Coronary artery (tissue), 2 donors: Measurements from ENCODE around the gene SULT1C2.

ENCODE experiments used
- DNase-seq: peaks from one replicate; pipeline ENCODE4 v3.0.0-alpha.2; 2017; ENCODE audit warnings: low spot score
- H3K27ac ChIP-seq, 2 donors: fragments of 200-600 bp; sonication (generic); one replicate each; pipeline ENCODE4 v1.5.1; 2016 to 2019
- H3K4me3 ChIP-seq: fragments of 200-600 bp; sonication (generic); 2 replicates; pipeline ENCODE4 v1.5.1; 2016; ENCODE audit warnings: mild to moderate bottlenecking, moderate library complexity
- TF ChIP-seq, protein P1 (sequence below): fragments of 200-600 bp; sonication (generic); IDR thresholded peaks from one replicate; pipeline ENCODE4 v1.5.1; 2019; ENCODE audit warnings: antibody characterized with exemption

SULT1C2 gene

DNA sequence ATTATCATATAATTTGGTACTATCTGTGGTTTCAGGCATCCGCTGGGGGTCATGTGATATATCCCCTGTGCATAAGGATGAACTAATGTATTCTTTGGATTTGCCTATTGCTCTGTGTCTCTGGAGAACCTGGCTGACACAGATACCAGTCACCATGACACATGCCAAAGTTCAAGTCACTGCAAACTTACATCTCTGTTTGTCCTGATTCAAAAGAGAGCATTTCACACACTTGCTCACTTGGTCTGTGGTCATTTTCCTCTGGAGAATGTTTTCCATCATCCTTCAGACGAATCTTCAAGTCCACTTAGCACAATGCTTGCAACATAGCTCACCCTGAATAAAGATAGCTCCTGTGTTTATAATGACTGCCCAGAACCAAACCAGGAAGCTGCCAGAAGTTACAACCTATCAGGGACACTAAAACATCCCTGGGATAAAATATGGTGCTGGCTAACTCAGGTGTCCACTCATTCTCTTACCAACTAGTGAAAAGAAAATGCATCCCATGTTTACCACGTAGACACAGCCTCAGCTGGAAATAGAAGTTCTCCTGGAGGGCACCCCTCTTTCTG, 30.9 kb upstream of the SULT1C2 start:
- TF ChIP-seq, protein P1, sequence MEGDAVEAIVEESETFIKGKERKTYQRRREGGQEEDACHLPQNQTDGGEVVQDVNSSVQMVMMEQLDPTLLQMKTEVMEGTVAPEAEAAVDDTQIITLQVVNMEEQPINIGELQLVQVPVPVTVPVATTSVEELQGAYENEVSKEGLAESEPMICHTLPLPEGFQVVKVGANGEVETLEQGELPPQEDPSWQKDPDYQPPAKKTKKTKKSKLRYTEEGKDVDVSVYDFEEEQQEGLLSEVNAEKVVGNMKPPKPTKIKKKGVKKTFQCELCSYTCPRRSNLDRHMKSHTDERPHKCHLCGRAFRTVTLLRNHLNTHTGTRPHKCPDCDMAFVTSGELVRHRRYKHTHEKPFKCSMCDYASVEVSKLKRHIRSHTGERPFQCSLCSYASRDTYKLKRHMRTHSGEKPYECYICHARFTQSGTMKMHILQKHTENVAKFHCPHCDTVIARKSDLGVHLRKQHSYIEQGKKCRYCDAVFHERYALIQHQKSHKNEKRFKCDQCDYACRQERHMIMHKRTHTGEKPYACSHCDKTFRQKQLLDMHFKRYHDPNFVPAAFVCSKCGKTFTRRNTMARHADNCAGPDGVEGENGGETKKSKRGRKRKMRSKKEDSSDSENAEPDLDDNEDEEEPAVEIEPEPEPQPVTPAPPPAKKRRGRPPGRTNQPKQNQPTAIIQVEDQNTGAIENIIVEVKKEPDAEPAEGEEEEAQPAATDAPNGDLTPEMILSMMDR = no peak
- DNase-seq = no peak
- H3K27ac ChIP-seq = no peak overlapping the region
- no peak overlapping the region for H3K4me3 ChIP-seq

DNA sequence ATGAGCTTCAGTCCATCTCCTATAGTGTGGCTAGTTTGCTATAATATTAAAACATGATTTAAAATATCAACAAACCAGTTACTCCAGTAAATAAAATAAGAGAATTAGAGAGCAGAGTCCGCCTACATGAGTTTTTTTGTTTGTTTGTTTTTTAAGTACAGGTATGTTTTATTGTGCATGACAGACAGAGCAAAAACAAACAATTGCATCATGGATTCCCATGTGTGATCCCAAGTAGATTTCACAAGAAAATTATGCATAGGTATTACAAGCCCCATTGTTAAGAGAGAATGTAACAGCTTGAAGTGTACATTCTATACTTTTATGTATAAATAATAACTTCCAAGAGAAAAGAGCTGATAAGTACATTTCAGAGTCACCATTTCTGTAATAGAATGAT, 27.9 kb upstream of the SULT1C2 start:
- Histone ChIP-seq H3K27ac (no peak overlapping the region), H3K4me3 (no peak overlapping the region)
- TF ChIP-seq, protein P1 = no peak
- no peak for DNase-seq

DNA sequence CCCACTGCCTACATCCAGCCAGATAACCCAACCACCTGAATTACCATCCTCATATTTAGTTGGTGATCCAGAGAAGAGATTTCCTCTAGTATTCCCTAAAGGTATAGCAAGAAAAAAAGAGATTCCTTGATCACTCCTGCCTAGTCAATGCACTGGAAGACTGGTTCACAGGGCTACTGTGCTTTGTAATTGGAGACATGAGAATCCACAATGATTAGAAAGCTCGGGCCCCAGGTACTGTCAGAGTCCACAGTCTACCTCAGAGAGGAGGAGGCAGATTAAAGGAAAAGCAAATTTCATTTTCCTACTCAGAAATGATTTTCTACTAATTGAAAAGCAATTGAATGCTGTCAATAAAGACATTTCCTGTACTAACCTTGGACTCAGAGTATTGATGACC, 26.7 kb upstream of the SULT1C2 start:
- Histone ChIP-seq H3K4me3 (no peak overlapping the region), H3K27ac (no peak overlapping the region)
- TF ChIP-seq, protein P1 = no peak
- no peak for DNase-seq

DNA sequence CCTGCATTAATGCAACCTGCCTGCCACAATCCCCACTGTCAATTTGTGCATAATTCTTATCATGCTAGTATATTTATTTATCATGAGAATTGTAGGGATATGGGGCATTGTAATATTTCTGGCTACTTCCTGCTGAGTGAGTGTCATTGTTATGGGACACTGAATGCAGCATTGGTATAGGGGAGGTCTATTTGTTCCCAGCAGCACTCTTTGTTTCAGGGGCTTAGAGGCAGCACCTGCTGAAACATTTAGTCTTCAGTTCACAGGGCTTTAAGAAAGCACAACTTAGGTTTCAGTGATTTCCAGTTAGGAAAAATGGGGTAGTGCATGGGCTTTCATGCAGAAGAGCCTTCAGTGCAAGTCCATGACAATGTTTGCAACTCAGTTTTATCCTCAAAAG, 25.3 kb upstream of the SULT1C2 start:
- DNase-seq = no peak
- H3K4me3 ChIP-seq = no peak overlapping the region
- TF ChIP-seq, protein P1 = no peak
- no peak overlapping the region for H3K27ac ChIP-seq

DNA sequence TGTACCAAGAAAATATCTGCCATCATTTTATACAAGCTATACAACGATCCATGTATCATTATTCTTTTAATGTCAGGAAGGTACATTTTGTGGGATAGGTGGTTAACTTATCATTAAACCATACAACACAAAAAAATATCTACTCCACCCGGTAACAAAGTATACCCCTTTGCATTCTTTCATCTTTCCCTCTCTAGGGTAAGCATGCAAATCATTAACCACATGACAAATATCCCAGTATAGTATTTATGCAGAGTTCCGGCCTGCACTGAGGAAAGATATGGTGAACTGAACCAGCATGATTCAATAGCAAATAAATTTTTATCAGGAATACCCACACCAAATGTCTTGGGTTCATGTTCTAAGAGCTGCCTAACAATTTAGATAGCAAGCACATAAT, 22.5 kb upstream of the SULT1C2 start:
- H3K4me3 ChIP-seq = no peak overlapping the region
- TF ChIP-seq, protein P1 = no peak
- H3K27ac ChIP-seq = no peak overlapping the region
- no peak for DNase-seq

DNA sequence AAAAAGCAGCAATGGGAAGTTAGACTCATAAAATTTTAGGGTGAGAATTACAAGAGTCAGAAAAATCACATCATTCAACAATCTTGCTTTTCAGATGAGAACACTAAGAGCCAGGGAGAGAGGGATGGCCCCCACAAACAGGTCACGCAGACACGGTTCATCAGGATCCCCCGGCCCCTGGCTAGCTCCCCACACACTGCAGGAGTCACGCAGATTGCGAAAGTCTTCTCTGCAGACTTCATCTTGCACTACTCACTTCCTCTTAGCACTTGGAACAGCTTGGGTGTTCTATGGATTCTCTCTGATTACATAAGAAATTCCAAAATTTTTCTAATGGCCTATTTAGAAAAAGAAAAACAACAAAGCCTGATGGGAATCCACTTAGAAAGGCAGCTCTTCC, 21.6 kb upstream of the SULT1C2 start:
- TF ChIP-seq, protein P1 = no peak
- no peak overlapping the region for H3K4me3 ChIP-seq
- H3K27ac ChIP-seq = no peak overlapping the region
- no peak for DNase-seq

DNA sequence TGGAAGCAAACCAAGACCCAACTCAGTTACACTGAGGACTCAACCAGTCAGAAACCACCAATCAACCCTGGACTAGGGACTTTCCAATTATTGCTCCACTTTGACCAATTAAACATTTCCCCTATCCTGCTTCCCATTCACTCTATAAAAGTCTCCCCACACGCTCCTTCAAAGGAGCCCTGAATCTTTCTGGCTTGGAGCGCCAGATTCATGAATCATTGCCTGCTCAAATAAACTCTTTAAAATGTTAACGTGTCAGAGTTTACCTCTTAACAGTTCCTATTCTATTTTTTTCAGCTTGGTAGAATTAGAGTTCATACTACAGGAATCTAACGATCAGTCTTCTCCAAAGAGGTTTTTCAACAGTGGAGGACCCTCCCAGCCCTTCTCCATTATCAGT, 20.7 kb upstream of the SULT1C2 start:
- no peak for DNase-seq
- TF ChIP-seq, protein P1 = no peak
- Histone ChIP-seq H3K27ac (no peak overlapping the region), H3K4me3 (no peak overlapping the region)
